GM12878 (cell line): ENCODE data around the gene GSTT4.
"Not testable (repeated sequence)": the region's sequence is repeated elsewhere in the genome, so short reads cannot be mapped to it uniquely, and the experiment has no call there.

Experiments
- CTCF ChIP-seq, 3 experiments: IDR thresholded peaks in 2 of 3; conservative IDR thresholded peaks in 1 of 3; 2 replicates each; pipeline ENCODE4 v1.5.1; 2011; ENCODE audit warnings: low read depth in 3 of 3, low read length in 3 of 3, mild to moderate bottlenecking in 3 of 3, control low read depth in 2 of 3, moderate library complexity in 2 of 3, inconsistent platforms in 1 of 3, mixed read lengths in 1 of 3; ENCODE audit not compliant: control insufficient read depth in 2 of 3, insufficient read depth in 1 of 3; ENCODE audit errors: extremely low read depth in 1 of 3
- ESRRA ChIP-seq: IDR thresholded peaks from 2 replicates; pipeline ENCODE4 v1.6.1; 2012; ENCODE audit warnings: mild to moderate bottlenecking, low read length, improper control_type of control experiment
- EZH2 ChIP-seq: IDR thresholded peaks from 2 replicates; pipeline ENCODE4 v1.6.1; 2012; ENCODE audit warnings: low read depth, mild to moderate bottlenecking, control low read depth, inconsistent platforms, low read length, borderline replicate concordance; ENCODE audit not compliant: control insufficient read depth
- JUND ChIP-seq: IDR thresholded peaks from 2 replicates; pipeline ENCODE4 v1.6.1; 2012; ENCODE audit warnings: low read depth, mild to moderate bottlenecking, low read length, improper control_type of control experiment, moderate library complexity
- POLR2A ChIP-seq: IDR thresholded peaks from 2 replicates; pipeline ENCODE4 v1.6.1; 2011; ENCODE audit warnings: low read depth, mild to moderate bottlenecking, low read length
- RAD21 ChIP-seq: IDR thresholded peaks from 2 replicates; pipeline ENCODE4 v1.6.1; 2011; ENCODE audit warnings: mild to moderate bottlenecking, low read depth, low read length, moderate library complexity; ENCODE audit not compliant: insufficient read depth
- SP1 ChIP-seq: IDR thresholded peaks from one replicate; pipeline ENCODE4 v1.6.1; 2011; ENCODE audit warnings: low read depth, low read length
- STAT3 ChIP-seq: IDR thresholded peaks from 2 replicates; pipeline ENCODE4 v1.6.1; 2011; ENCODE audit warnings: low read depth, low read length, improper control_type of control experiment
- USF2 ChIP-seq: IDR thresholded peaks from 2 replicates; pipeline ENCODE4 v1.6.1; 2011; ENCODE audit warnings: low read depth, low read length, improper control_type of control experiment, borderline replicate concordance
- YY1 ChIP-seq: IDR thresholded peaks from 2 replicates; pipeline ENCODE4 v1.6.1; 2011; ENCODE audit warnings: low read depth, mild to moderate bottlenecking, low read length
- ZBTB33 ChIP-seq: fragments of 450-650 bp; IDR thresholded peaks from 2 replicates; pipeline ENCODE4 v1.6.1; 2017; ENCODE audit warnings: mild to moderate bottlenecking
- ZNF217 ChIP-seq: fragments of 450-650 bp; IDR thresholded peaks from 2 replicates; pipeline ENCODE4 v1.6.1; 2017; ENCODE audit warnings: antibody characterized with exemption, mild to moderate bottlenecking

- not testable (repeated sequence) for TF ChIP-seq RAD21; ZNF217; EZH2; SP1; USF2; YY1; JUND; STAT3; CTCF (IDR thresholded peaks at IDR 0.05 in 2 of 3, conservative IDR thresholded peaks at IDR 0.05 in 1 of 3; ENCODE audit: control insufficient read depth in 2 of 3, extremely low read depth in 1 of 3, insufficient read depth in 1 of 3, low read depth in 3 of 3, low read length in 3 of 3); ZBTB33; ESRRA; POLR2A
Measured at GRCh38 chr22:23980567-23980966, 24.7 kb downstream of the GSTT4 start.
